Gastroesophageal sphincter (tissue), 3 donors: ENCODE results near the gene AMER2.

Experiments used
- CTCF ChIP-seq, 4 experiments: fragments of 200-600 bp in 2 of 4; fragments of 450-650 bp in 2 of 4; sonication (generic) in 1 of 4; IDR thresholded peaks; one replicate each; pipeline ENCODE4 v1.5.1; 2017 to 2019; ENCODE audit warnings: antibody characterized with exemption in 4 of 4, mild to moderate bottlenecking in 2 of 4, moderate library complexity in 2 of 4
- POLR2A ChIP-seq, 2 donors: fragments of 450-650 bp; IDR thresholded peaks; one replicate each; pipeline ENCODE4 v1.6.1; 2017; ENCODE audit warnings: antibody characterized with exemption in 2 of 2, mild to moderate bottlenecking in 2 of 2, moderate library complexity in 1 of 2
- POLR2AphosphoS5 ChIP-seq: sonication (generic); formaldehyde crosslinking; IDR thresholded peaks from one replicate; pipeline ENCODE4 v1.6.1; 2017; ENCODE audit warnings: antibody characterized with exemption

- TF ChIP-seq CTCF (IDR thresholded peaks at IDR 0.05) (no peak), POLR2A (IDR thresholded peaks at IDR 0.05) (no peak), POLR2AphosphoS5 (no peak)
Measured at GRCh38 chr13:25175431-25175830, 3.3 kb upstream of the AMER2 start.
